ES-I3 (cell line): ENCODE results near the gene TNFRSF8.

Experiments
- H3K36me3 ChIP-seq: 2 replicates; pipeline ENCODE4 v1.6.1; 2013; ENCODE audit warnings: mild to moderate bottlenecking, low read length, control low read depth, moderate library complexity; ENCODE audit not compliant: insufficient read depth
- H3K4me1 ChIP-seq: 2 replicates; pipeline ENCODE4 v1.6.1; 2013; ENCODE audit warnings: mild to moderate bottlenecking, control low read depth, low read length; ENCODE audit not compliant: insufficient read depth
- H3K9ac ChIP-seq: 2 replicates; pipeline ENCODE4 v1.6.1; 2013; ENCODE audit warnings: low read depth, mild to moderate bottlenecking, low read length, moderate library complexity
- H3K9me3 ChIP-seq: 2 replicates; pipeline ENCODE4 v1.6.1; 2013; ENCODE audit warnings: mild to moderate bottlenecking, low read length, moderate library complexity; ENCODE audit not compliant: control insufficient read depth, insufficient read depth

The TNFRSF8 gene

GRCh38 chr1:12080156-12080555, 17.1 kb downstream of the TNFRSF8 start:
- Histone ChIP-seq H3K9ac (no peak overlapping the region), H3K9me3 (peaks cover 7% of the 10 kb centered on the region; the same call in 1 of the 2 replicates), H3K4me1 (peaks cover 3% of the 10 kb centered on the region; the same call in 1 of the 2 replicates), H3K36me3 (no peaks in the 10 kb centered on the region)

GRCh38 chr1:12080773-12081556, 17.9 kb downstream of the TNFRSF8 start:
- Histone ChIP-seq H3K36me3 (no peaks in the 10 kb centered on the region), H3K4me1 (peaks cover 3% of the 10 kb centered on the region; the same call in 1 of the 2 replicates), H3K9ac (no peak overlapping the region), H3K9me3 (peaks cover 7% of the 10 kb centered on the region; the same call in 1 of the 2 replicates)

- Histone ChIP-seq H3K4me1 (peaks cover 3% of the 10 kb centered on the region; the same call in 1 of the 2 replicates), H3K9me3 (peaks cover 7% of the 10 kb centered on the region; the same call in 1 of the 2 replicates), H3K9ac (no peak overlapping the region), H3K36me3 (no peaks in the 10 kb centered on the region; the same call in 1 of the 2 replicates)
These were observed 18.7 kb downstream of the TNFRSF8 start for GRCh38 chr1:12081648-12082396.

- H3K9me3 ChIP-seq, result peaks cover 7% of the 10 kb centered on the region; the same call in 1 of the 2 replicates
- H3K4me1 ChIP-seq, result peaks cover 3% of the 10 kb centered on the region; the same call in 1 of the 2 replicates
These were observed 19.9 kb downstream of the TNFRSF8 start for GRCh38 chr1:12082988-12083387.

GRCh38 chr1:12083766-12084165, 20.7 kb downstream of the TNFRSF8 start:
- H3K36me3 ChIP-seq, result no peaks in the 10 kb centered on the region; the same call in 1 of the 2 replicates
- no peak overlapping the region for H3K9ac ChIP-seq
- H3K4me1 ChIP-seq, result peaks cover 6% of the 10 kb centered on the region; the same call in 1 of the 2 replicates
- peaks cover 7% of the 10 kb centered on the region; the same call in 1 of the 2 replicates for H3K9me3 ChIP-seq

More at GRCh38 chr1:12082988-12083387, 19.9 kb downstream of the TNFRSF8 start:
- no peaks in the 10 kb centered on the region; the same call in 1 of the 2 replicates for H3K36me3 ChIP-seq
- H3K9ac ChIP-seq, result no peak overlapping the region

GRCh38 chr1:12085643-12086260, 22.6 kb downstream of the TNFRSF8 start:
- Histone ChIP-seq H3K9ac (no peak overlapping the region), H3K36me3 (no peaks in the 10 kb centered on the region; the same call in 1 of the 2 replicates), H3K4me1 (peaks cover 2% of the 10 kb centered on the region; the same call in 1 of the 2 replicates), H3K9me3 (peaks cover 7% of the 10 kb centered on the region; the same call in 1 of the 2 replicates)

- Histone ChIP-seq H3K9me3 (0 out of 2 replicates have a peak, but pooled peaks cover 3% of the 10 kb centered on the region), H3K4me1 (peaks cover 2% of the 10 kb centered on the region; the same call in 1 of the 2 replicates), H3K9ac (no peak overlapping the region), H3K36me3 (no peaks in the 10 kb centered on the region; the same call in 1 of the 2 replicates)
These were observed 24.8 kb downstream of the TNFRSF8 start for GRCh38 chr1:12087797-12088314.

GRCh38 chr1:12088607-12089006, 25.5 kb downstream of the TNFRSF8 start:
- Histone ChIP-seq H3K4me1 (peaks cover 2% of the 10 kb centered on the region; the same call in 1 of the 2 replicates), H3K36me3 (no peaks in the 10 kb centered on the region; the same call in 1 of the 2 replicates), H3K9me3 (no peaks in the 10 kb centered on the region), H3K9ac (no peak overlapping the region)

- H3K4me1 ChIP-seq, result peaks cover 2% of the 10 kb centered on the region; the same call in 1 of the 2 replicates
- H3K36me3 ChIP-seq, result peaks cover 3% of the 10 kb centered on the region; the same call in 1 of the 2 replicates
- no peak overlapping the region for H3K9ac ChIP-seq
- no peaks in the 10 kb centered on the region for H3K9me3 ChIP-seq
These were observed 27.2 kb downstream of the TNFRSF8 start for GRCh38 chr1:12090326-12090725.

- no peak overlapping the region for H3K9ac ChIP-seq
- no peaks in the 10 kb centered on the region; the same call in 1 of the 2 replicates for H3K9me3 ChIP-seq
- peaks cover 2% of the 10 kb centered on the region; the same call in 1 of the 2 replicates for H3K4me1 ChIP-seq
- peaks cover 8% of the 10 kb centered on the region; the same call in 1 of the 2 replicates for H3K36me3 ChIP-seq
These were observed 28.1 kb downstream of the TNFRSF8 start for GRCh38 chr1:12091191-12091590.

GRCh38 chr1:12094180-12094579, 31.1 kb downstream of the TNFRSF8 start:
- Histone ChIP-seq H3K4me1 (no peaks in the 10 kb centered on the region), H3K36me3 (peaks cover 8% of the 10 kb centered on the region; the same call in 1 of the 2 replicates), H3K9ac (no peak overlapping the region), H3K9me3 (no peaks in the 10 kb centered on the region; the same call in 1 of the 2 replicates)

GRCh38 chr1:12095452-12096263, 32.6 kb downstream of the TNFRSF8 start:
- Histone ChIP-seq H3K9ac (no peak overlapping the region), H3K36me3 (peaks cover 8% of the 10 kb centered on the region; the same call in 1 of the 2 replicates), H3K4me1 (no peaks in the 10 kb centered on the region), H3K9me3 (no peaks in the 10 kb centered on the region; the same call in 1 of the 2 replicates)

GRCh38 chr1:12096615-12097014, 33.5 kb downstream of the TNFRSF8 start:
- no peaks in the 10 kb centered on the region for H3K4me1 ChIP-seq
- peaks cover 8% of the 10 kb centered on the region; the same call in 1 of the 2 replicates for H3K36me3 ChIP-seq
- H3K9me3 ChIP-seq, result no peaks in the 10 kb centered on the region; the same call in 1 of the 2 replicates
- H3K9ac ChIP-seq, result no peak overlapping the region
